NCI-H2081 (cell line): ENCODE results near the gene SMAD6.

Source experiments
- DNase-seq, 2 experiments: peaks; one replicate each; lab custom pipeline; 2025; lab: John Stamatoyannopoulos, UW

SMAD6 gene

DNA sequence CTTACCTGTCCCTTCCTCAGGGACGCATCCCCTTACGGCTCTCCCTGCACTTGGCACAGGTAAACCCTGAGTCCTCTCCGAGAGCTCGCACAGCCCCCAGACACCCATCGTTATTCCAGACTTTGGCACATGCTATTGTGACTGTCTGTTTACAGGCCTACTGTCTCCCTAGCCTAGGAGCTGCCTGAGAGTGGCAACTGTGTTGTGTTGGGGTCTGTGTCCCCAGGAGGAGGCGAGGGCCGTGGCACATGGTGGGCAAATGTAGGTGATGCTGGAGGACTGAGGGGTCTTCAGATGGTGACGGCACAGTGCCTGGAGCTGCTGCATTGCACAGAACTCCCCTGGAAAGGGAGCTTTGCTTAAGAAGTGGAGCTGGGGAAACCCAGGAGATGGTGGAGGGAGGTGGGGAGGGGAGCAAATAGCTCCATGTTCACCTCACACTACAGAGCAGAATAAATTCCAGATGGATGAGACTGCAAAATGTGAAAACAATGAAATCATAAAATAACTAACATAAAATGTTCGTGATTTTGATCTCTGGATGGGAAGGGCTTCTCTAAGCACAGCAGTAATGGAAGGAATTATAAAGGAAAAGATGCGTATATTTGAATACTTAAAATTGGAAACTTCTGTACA lies 96.5 kb downstream of the SMAD6 start:
- no peak for DNase-seq

DNA sequence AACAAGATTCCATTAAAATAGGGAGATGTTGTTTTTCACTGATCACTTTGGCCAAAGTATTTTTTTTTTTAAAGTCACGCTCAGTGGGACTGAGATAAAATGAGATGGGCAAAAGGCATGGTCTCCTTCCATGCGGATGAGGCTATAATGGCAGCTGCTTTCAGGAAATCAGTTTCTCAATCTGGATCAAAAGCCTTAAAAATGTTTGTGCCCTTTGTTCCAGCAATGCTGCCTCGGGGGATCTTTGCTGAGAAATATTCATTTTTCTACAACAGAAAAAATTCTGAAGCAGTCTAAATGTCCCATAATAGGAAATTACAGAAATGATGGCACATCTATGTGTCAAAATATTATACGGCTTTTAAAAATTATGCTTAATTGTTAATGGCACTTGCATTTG lies 97.2 kb downstream of the SMAD6 start:
- no peak for DNase-seq

DNA sequence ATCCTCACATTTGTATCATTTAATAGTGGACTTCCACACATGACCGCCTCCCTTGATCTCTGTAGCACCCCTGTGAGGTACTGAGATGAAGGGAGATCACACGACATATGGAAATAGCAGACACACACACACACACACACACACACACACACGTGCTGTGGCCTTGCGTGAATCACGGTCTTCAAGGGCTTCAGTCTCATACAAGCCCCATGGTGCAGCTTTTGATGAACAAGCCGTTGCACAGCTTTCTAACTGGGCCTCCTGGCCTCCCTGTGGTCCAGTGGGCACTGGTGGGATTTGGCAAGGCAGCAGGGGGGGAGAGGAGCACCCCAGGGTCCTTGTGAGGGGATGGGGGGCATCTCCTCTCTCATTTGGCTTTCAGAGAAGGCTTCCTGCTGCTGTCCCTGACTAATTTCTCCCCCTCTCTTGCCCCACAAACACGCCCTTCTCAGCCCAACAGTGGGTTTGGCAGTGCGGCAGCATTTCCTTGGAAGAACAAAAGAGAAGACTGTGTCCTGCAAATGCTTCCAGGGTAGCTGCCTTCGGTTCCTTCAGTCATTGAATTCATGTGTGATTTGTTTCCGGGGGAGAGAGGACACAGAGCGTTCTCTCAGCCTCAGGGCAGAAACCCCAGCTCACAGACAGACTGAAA lies 98.7 kb downstream of the SMAD6 start:
- no peak for DNase-seq

DNA sequence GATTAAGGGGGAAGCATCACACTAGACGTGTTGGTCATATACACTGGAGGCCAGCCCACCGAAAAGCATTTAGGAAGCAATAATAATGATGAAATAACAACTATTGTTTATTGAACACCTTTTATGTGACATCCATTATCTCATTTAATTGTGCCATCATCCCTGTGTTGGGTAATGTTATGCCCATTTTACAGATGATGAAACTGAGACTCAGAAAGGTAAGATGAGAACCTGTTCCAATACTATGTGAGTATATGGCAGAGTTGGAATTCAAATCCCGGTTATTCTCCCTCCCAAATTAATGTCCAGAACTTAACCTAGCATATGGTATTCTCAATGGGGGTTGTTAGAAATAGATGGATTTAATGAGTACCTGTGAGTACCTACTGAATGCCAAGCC lies 99.2 kb downstream of the SMAD6 start:
- DNase-seq: no peak

DNA sequence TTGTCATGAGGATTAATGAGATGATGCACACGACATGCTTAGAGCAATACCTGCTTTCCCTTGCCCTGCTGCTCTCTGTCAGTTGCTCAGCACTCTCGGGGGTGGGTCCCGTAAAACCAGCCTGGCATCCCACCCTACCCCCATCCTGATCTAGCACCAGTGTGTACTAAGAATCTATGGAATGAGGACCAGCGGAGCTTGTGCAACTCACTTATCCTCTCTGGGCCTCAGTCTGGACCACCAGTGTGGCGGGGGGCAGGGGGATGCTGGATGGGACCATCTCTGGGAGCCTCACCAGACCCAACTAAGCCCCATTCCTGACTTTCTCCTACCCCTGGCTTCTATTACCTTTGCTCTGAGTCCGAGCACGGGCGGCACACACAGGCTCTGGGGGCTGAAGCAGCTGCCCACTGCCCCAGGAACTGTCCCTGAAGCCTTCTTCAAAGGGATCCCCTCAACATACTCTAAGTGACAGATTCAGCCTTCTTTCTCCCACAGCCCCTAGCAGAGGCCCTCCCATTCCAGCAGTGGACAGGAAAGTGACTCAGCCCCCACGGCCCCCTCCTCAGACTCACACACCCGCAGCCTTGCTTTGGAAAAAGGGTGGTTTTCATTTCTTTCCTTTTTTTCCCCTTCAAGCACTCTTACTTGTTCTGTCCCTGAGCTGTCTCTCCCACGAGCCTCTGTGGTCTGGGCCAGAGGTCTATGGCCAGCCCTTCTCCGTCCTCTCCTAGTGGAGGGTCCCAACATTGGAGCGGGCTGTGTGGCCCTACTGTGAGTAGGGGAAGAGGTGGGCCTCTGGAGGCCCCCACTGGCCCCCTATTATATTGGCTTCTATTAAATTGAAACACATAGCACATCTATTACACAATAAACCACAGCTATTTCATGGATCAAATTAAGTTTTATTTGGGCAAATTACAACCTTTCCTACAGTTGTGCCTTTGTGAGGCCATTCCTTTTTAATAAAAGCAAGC lies 100.3 kb downstream of the SMAD6 start:
- DNase-seq: no peak

DNA sequence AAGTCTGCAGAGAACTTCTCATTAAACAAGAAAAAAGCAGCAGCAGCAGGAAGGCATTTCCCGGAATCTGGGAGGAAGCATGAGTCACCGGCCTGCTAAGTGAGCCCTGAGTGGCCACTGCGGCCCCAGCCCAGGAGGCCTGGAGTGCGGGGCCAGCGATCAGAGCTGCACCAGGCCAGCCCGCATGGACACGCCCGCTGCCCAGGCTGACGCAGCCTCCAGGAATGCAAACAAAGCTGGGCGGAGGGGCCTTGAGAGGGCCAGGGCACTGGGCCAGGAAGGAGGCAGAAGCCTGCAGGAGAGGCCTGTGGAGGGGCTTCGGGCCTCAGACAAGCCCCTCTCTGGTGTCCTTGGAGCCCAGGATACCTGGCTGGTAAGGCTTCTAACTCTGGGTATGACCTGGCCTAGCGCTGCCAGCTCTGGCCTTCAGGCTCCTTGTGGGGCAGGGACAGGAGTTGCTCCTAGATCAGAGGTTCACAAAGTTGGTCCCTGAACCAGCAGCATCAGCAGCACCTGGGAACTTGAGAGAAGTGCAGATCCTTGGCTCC lies 101.2 kb downstream of the SMAD6 start:
- no peak for DNase-seq

DNA sequence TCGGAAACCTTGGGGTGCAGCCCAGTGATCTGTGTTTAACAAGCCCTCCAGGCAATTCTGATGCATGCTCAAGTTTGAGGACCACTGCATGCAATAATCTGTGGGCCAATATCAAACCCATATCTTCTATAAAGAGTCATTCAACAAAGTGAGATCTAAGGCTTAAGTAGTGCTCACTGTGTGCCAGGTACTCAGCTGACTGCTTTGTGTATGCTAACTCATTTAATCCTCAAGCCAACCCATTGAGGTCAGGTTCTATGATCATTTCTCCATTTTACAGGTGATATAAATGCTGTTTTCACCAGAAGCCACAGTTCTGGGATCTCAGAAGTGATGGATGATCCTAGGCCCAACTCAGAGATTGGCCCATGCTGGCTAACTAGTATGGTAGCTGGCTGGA lies 101.7 kb downstream of the SMAD6 start:
- no peak for DNase-seq

DNA sequence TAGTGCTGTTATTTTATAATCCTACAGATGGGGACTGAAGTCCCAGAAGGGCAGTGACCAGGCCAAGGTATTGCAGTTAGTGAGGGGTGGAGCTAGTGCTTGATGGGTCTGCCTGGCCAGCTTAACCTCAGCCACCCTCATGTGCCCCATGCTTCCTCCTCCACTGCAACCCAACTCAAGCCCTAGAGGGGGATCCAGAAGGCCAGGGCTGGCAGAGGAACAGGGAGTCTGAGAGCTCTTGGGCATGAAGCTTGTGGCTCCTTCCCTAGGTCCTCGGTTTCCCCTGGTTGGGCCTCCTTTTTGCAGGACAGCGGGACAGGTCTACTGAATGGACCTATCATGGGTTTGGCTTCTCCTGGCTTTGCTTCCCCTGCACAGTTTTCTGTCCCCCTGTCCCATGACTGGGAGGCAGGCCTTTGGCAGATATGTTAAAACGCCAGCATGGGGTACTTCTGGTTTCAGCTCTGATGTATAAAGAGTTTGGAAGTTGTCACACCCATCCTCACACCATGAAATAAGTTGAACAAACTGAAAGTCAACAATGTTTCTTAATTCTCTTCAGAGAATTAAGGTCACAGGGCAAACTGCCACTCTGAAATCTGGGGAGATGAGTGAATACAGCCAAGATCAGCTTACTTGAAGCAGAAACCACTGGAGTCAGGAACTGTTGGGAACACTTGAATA lies 103.3 kb downstream of the SMAD6 start:
- DNase-seq: no peak

DNA sequence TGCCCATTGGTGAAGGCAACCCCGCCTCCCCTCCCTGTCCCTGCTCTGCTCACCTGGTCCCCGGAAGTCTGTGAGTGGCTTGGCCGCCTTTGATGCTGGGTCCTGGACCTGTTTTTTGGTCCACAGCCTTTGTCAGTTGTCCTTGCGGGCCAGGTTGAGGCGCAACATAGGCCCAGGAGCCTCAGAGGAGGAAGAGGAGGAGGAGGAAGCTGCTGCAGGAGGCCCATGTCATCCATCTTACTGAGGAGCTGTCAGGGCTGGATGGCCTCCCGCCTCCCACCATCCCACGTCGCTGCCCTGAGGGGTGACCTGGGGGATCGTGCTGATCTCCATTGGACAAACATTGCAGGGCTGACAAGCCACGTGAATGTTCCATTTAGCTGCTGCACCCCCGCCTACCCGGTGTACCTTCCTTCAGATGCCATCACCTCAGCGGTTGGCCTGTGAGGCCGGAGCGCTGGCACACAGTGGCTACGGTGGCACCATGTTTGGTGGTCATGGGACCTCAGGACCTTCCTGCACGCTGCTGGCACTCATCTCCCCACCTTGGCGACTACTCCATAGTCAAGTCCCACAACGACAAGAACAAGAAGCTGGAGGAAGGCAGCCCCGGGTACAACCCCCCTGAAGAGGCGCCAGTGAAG lies 106.3 kb downstream of the SMAD6 start:
- DNase-seq: no peak

DNA sequence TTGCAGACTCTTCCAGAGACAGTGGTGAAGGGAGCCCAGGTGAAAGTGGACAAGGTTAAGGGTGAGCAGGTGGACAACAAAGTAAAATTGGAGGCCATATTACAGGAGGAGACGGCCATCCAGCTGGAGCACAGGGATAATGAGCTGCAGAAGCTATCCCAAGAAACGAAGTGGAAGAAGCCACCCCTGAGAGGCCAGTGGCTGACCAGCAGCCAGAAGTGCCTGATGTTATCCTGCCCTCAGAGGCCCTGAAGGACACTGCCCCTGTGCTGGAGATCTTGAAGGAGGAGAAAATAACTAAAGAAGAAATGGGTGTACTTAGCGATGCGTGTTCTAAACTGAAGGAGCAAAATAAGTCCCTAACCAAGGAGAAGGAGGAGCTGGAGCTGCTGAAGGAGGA lies 107.6 kb downstream of the SMAD6 start:
- no peak for DNase-seq

DNA sequence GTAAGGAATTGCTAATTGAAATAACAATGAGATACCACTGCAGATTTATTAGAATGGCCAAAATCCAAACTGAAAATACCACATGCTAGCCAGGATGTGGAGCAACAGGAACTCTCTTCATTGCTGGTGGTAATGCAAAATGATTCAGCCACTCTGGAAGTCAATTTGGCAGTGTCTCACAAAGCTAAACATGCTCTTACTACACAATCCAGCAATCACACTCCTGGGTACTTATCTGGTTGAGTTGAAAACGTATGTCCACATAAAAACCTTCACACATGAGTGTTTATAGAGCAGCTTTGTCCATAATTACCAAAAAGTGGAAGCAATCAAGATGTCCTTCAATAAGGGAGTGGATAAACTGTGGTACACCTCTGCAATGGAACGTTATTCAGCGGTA lies 113.3 kb downstream of the SMAD6 start:
- no peak for DNase-seq

DNA sequence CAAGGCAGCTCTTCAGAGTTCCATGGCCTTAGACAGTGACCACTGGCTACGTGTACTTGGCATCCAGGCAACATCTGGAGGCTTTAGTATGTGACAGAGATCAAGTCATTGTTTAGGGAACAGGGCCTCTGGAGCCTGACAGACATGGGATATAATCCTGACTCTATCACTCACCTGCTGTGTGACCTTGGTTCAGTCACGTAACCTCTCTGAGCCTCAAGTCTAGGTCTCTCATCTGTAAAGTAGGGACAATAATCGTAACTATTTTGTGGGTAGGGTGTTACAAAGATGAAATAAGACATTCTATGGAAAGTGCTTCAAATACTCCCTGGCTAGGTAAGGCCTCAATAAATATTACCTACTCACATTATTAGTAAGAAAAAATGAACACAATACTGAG lies 114.2 kb downstream of the SMAD6 start:
- no peak for DNase-seq

DNA sequence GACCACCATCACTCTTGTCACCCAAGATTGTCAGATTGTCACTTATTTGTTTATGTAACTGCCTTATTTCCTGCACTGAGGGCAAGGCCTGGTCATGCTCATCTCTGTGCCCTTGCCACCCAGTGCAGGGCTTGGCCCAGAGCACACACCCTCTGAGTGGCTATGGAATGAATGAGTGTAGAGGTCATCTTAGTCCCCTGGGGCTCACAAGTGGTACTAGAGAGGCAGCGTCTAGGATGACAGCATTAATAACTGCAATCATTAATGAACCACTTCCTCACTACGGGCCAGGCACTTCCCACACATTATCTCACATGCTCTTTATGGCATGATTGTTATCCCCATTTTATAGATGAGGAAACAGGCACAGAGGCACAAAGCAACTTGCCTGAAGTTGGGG lies 117.0 kb downstream of the SMAD6 start:
- DNase-seq: no peak

DNA sequence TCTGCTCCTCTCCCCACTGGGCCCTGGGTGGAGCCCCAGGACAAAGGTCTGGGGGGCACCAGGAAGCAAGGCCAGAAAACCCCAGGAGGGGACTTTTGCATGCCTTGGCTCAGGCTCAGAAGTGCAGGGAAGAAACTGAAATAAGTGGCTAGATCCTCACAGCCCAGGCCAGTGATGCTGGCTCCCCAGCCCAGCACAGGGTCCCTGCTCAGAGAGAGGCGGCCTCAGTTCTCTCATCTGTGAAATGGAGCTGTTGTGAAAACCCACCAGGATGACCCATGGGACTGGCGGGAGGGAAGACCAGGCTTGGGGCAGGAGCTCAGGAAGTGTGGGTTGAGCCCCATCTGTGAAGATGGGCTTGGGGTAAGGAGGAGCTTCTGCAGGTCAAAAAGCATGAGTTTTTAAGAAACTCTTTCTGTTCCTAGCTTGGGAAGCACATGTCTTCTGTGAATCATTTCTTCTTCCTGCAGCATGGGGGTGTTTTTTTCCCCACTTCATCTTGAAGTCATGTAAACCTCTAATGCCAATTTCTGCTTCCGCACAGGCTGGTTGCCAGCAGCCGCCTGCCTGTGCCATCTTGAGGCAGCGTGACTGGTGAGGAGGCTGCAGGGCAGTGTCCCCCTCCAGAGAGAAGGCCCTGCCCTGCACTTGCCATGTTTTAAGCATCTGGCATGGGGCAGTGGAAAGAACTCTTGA lies 118.6 kb downstream of the SMAD6 start:
- no peak for DNase-seq

DNA sequence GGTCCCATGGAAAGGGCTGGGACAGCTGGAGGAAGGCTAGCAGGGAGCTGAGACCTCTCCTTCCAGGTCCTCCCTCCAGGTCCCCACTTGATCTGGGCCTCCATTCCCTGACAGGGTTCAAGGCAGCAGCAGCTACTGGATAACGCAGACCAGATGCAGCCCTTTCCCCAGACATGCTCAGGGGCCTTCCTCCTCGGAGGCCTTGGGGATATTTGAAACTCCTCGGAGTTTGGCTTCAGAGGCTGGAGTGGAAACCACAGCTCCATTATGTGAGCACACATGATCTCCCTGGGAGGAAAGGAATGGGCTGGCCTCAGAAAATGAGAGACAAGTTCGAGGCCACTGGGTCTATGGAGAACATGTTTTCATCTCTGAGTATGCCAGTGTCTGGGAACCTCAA lies 119.3 kb downstream of the SMAD6 start:
- DNase-seq: no peak

DNA sequence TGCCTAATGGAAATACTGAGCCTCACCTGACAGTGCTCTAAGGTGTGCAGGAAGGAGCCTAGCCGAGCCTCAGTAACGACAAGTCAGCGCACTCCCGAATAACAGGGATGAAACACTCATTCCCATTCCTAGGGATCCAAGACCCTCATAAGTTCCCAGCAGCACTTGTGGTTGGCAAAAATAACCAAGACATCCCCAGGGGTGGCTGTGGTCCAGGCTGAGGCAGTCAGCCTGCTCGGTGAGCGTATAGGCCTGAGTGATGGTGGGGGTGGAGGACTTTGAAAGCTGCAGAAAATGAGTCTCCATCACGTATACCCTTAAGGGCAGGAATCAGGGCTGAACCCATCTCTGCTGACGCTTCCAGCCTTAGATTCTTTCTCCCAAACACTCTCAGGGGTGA lies 120.1 kb downstream of the SMAD6 start:
- no peak for DNase-seq

DNA sequence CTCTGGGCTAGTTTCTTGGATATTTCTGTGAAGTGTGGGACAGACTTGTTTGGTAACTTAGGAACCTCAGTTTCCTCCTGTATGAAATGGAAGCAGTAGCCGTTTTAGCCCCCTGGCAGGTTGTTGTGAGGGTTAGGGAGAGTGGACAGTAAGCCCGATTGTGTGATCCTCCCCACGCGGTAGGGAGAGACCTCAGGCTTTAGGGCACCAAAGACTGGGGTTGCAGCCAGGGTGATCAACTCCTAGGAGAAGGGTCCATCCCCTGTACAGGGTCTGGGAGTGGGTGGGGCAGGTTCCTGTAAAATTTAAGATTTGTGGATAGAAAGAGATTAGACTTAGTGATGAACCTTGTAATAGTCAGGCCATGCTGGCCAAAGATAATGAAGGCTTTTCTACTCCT lies 120.5 kb downstream of the SMAD6 start:
- no peak for DNase-seq

DNA sequence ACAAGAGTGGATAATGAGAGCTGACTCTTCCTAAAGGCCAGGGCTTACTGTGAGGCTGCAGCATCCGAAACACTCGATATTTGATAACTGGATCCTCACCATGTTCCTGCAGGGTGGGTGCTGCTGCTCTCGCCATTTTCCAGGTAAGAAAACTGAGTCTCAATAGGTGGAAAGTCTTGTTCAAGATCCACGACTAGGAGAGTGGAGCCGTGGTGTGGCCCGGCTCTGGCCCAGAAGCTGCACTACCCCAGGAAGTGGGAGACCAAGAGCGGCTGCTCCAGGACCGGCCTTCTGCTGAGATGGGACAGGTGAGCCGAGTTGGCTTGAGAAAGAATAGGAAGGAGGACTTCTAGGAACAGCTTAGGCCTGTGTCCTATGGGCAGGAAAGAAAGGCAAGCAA lies 121.6 kb downstream of the SMAD6 start:
- no peak for DNase-seq

DNA sequence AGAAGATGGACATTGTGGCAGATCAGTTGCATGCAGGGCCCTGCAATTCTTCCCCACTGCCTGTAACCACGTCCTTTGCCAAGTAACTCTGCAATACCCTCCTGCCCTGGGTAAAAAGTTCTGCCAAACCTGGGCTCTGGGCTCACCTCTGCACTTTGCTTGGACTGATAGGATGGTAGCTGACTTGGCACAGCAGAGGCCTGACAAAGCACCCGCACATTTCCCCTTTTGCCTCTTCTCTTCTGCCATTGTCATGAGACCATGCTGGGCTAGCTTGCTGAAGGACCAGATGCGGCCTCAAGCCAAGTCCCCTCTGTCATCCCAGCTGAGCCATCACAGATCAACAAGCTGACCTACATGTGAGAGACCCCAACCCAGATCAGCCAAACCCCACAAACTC lies 122.4 kb downstream of the SMAD6 start:
- no peak for DNase-seq

DNA sequence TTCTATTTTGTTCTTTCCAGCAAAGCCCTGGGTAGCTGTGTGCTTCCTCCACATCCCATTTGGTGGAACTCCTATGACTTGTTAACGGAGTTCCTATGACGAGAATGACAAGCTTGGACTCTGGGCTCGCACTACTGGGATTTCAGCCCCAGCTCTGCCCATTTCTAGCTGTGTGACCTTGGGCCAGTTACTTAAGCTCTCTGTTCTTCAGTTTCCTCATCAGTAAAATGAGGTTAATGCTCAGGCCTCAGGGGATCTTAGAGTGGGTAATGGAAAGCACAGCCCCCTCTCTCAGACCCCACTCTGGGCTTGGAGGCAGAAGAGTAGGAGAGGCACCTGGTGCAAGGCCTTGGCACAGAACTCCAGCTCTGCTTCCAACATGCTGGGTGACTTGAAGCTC lies 123.1 kb downstream of the SMAD6 start:
- DNase-seq: no peak

DNA sequence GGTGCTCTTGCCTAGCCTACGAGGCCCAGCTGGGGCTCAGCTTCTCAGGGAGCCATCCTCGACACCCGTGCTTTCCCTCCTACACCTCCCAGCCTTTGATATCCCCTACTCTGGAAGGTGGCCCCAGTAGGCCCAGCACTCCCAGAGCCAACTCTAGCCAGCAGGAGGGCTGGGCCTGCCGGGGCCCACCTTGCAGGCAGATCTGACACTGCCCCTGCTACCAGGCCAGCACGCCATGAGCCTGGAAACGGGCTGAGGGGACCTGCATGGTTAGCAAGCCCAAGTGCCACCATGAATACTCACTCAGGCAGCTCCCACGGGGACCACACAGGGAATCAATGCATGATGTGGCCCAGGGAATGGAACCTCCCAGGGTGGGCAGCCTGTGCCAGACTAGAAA lies 123.7 kb downstream of the SMAD6 start:
- DNase-seq: no peak
